Tibial artery (tissue), 4 donors: ENCODE measurements around the gene LARGE1.

Experiments
- DNase-seq, 2 donors: peaks; one replicate each; pipeline ENCODE4 v3.0.0-alpha.2; 2019
- H3K27ac ChIP-seq, 2 donors: fragments of 200-600 bp; sonication (generic) in 1 of 2; 1 replicate in 1 of 2; 2 replicates in 1 of 2; pipeline ENCODE4 v1.5.1; 2018 to 2019; ENCODE audit warnings: mild to moderate bottlenecking in 1 of 2
- H3K27me3 ChIP-seq, 2 donors: fragments of 200-600 bp; sonication (generic) in 1 of 2; one replicate each; pipeline versions ENCODE4 v1.5.1 to v1.6.0; 2016 to 2019
- H3K36me3 ChIP-seq, 3 donors: fragments of 200-600 bp; sonication (generic) in 2 of 3; one replicate each; pipeline ENCODE4 v1.5.1; 2016 to 2019; ENCODE audit warnings: mild to moderate bottlenecking in 2 of 3
- H3K4me1 ChIP-seq, 4 donors: fragments of 200-600 bp; sonication (generic) in 2 of 4; 1 replicate in 3 of 4; 2 replicates in 1 of 4; pipeline ENCODE4 v1.5.1; 2016 to 2019
- H3K4me3 ChIP-seq, 2 donors: fragments of 200-600 bp; sonication (generic) in 1 of 2; 1 replicate in 1 of 2; 2 replicates in 1 of 2; pipeline ENCODE4 v1.5.1; 2018 to 2019; ENCODE audit warnings: mild to moderate bottlenecking in 2 of 2
- H3K9me3 ChIP-seq, 3 donors: fragments of 200-600 bp; sonication (generic) in 1 of 3; one replicate each; pipeline ENCODE4 v1.5.1; 2016 to 2019
- intact Hi-C: fragments of 100-400 bp; cut with DNase I; formaldehyde crosslinking; loops from one replicate; pipeline ENCODE4 v1.15.0; 2023; ENCODE audit warnings: low total_unique reads
- TF ChIP-seq, protein P1 (sequence below), 2 experiments: fragments of 200-600 bp in 1 of 2; fragments of 450-650 bp in 1 of 2; IDR thresholded peaks; one replicate each; pipeline ENCODE4 v1.5.1; 2017 to 2019; ENCODE audit warnings: antibody characterized with exemption in 2 of 2, mild to moderate bottlenecking in 1 of 2, moderate library complexity in 1 of 2

Gene LARGE1

DNA sequence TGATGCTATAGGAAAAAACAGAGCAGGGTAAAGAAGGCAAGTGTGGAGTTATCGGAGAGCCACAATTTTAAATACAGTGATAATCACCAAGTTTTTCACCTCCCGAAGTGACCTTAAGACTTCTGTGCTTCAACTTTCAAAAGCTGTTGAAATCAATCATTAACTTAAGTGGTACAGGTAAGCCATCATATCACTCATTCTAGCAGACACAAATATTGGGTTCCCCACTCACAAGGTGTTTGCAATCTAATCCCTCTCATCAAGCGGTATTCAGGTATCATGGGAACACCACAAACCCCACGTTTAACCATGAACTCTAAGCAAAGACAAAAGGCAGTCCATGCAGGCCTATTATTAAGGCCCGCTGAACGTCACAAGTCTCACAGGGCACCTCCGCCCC, 26.8 kb downstream of the LARGE1 start:
- peaks cover 0 to 16% (median 9%) of the 10 kb centered on the region in 4 donors for H3K4me1 ChIP-seq
- TF ChIP-seq, protein P1, sequence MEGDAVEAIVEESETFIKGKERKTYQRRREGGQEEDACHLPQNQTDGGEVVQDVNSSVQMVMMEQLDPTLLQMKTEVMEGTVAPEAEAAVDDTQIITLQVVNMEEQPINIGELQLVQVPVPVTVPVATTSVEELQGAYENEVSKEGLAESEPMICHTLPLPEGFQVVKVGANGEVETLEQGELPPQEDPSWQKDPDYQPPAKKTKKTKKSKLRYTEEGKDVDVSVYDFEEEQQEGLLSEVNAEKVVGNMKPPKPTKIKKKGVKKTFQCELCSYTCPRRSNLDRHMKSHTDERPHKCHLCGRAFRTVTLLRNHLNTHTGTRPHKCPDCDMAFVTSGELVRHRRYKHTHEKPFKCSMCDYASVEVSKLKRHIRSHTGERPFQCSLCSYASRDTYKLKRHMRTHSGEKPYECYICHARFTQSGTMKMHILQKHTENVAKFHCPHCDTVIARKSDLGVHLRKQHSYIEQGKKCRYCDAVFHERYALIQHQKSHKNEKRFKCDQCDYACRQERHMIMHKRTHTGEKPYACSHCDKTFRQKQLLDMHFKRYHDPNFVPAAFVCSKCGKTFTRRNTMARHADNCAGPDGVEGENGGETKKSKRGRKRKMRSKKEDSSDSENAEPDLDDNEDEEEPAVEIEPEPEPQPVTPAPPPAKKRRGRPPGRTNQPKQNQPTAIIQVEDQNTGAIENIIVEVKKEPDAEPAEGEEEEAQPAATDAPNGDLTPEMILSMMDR (IDR thresholded peaks at IDR 0.05), result no peak
- intact Hi-C loops, result no loop called here

DNA sequence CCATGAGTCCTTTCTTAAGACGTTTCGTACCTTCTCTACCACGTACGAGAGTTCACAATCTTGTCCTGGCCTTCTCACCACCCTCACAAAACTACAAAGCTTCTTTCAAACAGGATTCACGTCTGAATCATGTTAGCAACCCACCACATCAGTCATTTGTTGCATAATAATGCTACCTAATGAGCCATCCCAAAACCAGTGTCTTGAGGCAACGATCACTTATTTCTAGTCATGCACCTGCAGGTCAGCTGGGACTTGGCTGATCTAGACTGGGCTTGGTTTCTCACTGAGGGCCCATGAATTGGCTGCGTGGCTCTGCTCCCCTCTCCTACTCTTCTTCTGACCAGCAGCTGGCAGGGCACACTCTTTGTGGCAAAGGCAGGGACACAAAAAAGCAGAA, 28.3 kb downstream of the LARGE1 start:
- no peaks in the 10 kb centered on the region for H3K36me3 ChIP-seq
- TF ChIP-seq, protein P1 (IDR thresholded peaks at IDR 0.05), result no peak
- intact Hi-C loops, result no loop called here
- H3K4me1 ChIP-seq, result peaks cover 0 to 18% (median 9%) of the 10 kb centered on the region in 4 donors
- no peak for DNase-seq
- no peak overlapping the region for H3K27ac ChIP-seq
- H3K27me3 ChIP-seq, result no peaks in the 10 kb centered on the region
- H3K9me3 ChIP-seq, result no peaks in the 10 kb centered on the region
- H3K4me3 ChIP-seq, result no peak overlapping the region

More for the DNA sequence above, 26.8 kb downstream of the LARGE1 start:
- DNase-seq, result no peak
- Histone ChIP-seq H3K9me3 (no peaks in the 10 kb centered on the region), H3K4me3 (no peak overlapping the region), H3K36me3 (no peaks in the 10 kb centered on the region), H3K27ac (no peak overlapping the region), H3K27me3 (no peaks in the 10 kb centered on the region)

DNA sequence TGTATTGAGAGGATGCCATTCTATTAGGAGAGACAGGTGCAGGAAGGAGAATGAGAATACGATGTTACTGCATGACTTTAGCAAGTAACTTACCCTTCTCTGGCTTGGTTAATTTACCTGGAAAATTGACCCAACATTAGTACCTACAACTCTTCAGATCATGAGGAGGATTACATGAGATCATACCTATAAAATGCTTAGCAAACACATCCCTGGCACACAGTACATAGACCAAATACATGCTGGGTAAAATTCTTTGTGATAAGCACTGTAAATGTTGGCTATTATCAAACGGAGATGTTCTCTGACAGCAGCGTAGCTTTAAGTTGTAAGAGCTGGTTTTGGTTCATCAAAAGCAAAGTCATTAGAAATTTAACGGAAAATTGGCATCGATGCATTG, 28.8 kb downstream of the LARGE1 start:
- intact Hi-C loops, result no loop called here
- H3K4me1 ChIP-seq, result peaks cover 0 to 18% (median 9%) of the 10 kb centered on the region in 4 donors
- H3K27ac ChIP-seq, result no peak overlapping the region

DNA sequence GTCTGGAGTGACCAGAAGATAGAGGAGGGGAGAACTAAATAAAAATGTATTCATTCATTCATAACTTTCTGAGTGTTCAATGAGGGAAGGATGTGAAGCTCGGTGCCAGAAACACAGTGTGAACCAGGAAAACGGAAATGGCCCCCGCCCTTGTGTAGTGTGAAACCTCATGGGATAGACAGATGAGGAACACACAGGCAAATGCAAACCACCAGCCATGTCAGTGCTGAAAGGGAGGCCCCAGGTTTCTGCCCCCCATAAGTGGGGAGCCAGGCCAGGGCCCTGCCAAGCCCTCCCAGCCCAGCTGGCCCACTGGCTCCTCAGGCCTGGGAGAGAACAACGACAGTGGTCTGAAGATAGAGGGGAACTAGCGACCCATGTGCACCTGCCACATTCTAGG, 30.5 kb downstream of the LARGE1 start:
- H3K27me3 ChIP-seq, result no peaks in the 10 kb centered on the region
- H3K27ac ChIP-seq, result no peak overlapping the region
- no peaks in the 10 kb centered on the region for H3K9me3 ChIP-seq
- intact Hi-C loops, result no loop called here
- no peaks in the 10 kb centered on the region for H3K36me3 ChIP-seq
- no peak for DNase-seq
- no peak overlapping the region for H3K4me3 ChIP-seq
- H3K4me1 ChIP-seq, result peaks cover 0 to 18% (median 9%) of the 10 kb centered on the region in 4 donors
- TF ChIP-seq, protein P1 (IDR thresholded peaks at IDR 0.05), result no peak

More for the DNA sequence above, 28.8 kb downstream of the LARGE1 start:
- no peak overlapping the region for H3K4me3 ChIP-seq
- TF ChIP-seq, protein P1 (IDR thresholded peaks at IDR 0.05), result no peak
- H3K27me3 ChIP-seq, result no peaks in the 10 kb centered on the region
- no peak for DNase-seq
- no peaks in the 10 kb centered on the region for H3K9me3 ChIP-seq
- no peaks in the 10 kb centered on the region for H3K36me3 ChIP-seq

DNA sequence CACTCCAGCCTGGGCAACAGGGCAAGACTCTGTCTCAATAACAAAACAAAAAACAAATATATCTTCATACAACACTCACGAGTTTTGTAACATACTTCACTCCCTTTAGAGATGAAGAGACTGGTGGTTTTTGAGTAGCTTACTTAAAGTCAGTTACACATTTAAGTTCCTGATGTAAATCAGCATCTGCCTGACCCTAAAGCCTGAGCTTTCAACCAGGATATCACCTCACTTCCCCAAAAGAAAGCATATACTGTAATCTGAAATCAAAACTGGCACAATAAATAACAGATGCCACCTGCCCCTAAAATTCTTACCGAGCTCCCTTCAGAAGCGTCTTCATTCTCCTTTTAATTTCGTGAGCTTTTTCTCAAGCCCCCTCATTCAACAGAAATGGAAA, 31.5 kb downstream of the LARGE1 start:
- peaks cover 0 to 18% (median 7%) of the 10 kb centered on the region in 4 donors for H3K4me1 ChIP-seq
- intact Hi-C loops, result no loop called here
- DNase-seq, result no peak

More for the DNA sequence above, 31.5 kb downstream of the LARGE1 start:
- no peak overlapping the region for H3K27ac ChIP-seq
- H3K27me3 ChIP-seq, result no peaks in the 10 kb centered on the region
- no peaks in the 10 kb centered on the region for H3K9me3 ChIP-seq
- TF ChIP-seq, protein P1 (IDR thresholded peaks at IDR 0.05), result no peak
- no peak overlapping the region for H3K4me3 ChIP-seq
- no peaks in the 10 kb centered on the region for H3K36me3 ChIP-seq
